Dendritic cell treated with granulocyte-macrophage colony-stimulating factor and Interleukin-4, amounts not matched to agents 40 ng/mL and 50 ng/mL, for 4 days (primary cell): ENCODE results near the gene PTGIR.
A peak's percentile ranks its signal among the peaks of the same experiment; 100 is the strongest.

Experiments
- H3K27ac Mint-ChIP-seq: one replicate; pipeline ENCODE4 v1.8.0; 2022; ENCODE audit warnings: mild to moderate bottlenecking, mixed read lengths
- H3K27me3 Mint-ChIP-seq: one replicate; pipeline ENCODE4 v1.8.0; 2022; ENCODE audit warnings: mild to moderate bottlenecking, mixed read lengths
- H3K36me3 Mint-ChIP-seq: one replicate; pipeline ENCODE4 v1.8.0; 2022; ENCODE audit warnings: low read depth, mixed read lengths
- H3K4me1 Mint-ChIP-seq: one replicate; pipeline ENCODE4 v1.8.0; 2022; ENCODE audit warnings: low read depth, mixed read lengths
- H3K4me3 Mint-ChIP-seq: one replicate; pipeline ENCODE4 v1.8.0; 2022; ENCODE audit warnings: mild to moderate bottlenecking, moderate library complexity, mixed read lengths
- H3K9me3 Mint-ChIP-seq: one replicate; pipeline ENCODE4 v1.8.0; 2022; ENCODE audit warnings: mixed read lengths
- intact Hi-C: fragments of 100-400 bp; cut with micrococcal nuclease; formaldehyde crosslinking; loops from one replicate; pipeline ENCODE4 v1.15.0; 2022

PTGIR gene

GRCh38 chr19:46605356-46605821, 19.5 kb downstream of the PTGIR start:
- intact Hi-C loops: no loop called here
- Mint-ChIP-seq H3K9me3 (no peaks in the 10 kb centered on the region), H3K4me1 (peaks cover 64% of the 10 kb centered on the region), H3K27me3 (peaks cover 25% of the 10 kb centered on the region), H3K27ac (no peak overlapping the region), H3K4me3 (no peak overlapping the region), H3K36me3 (peaks cover 84% of the 10 kb centered on the region)

GRCh38 chr19:46604781-46605355, 20.0 kb downstream of the PTGIR start:
- intact Hi-C loops: no loop called here
- peaks cover 64% of the 10 kb centered on the region for H3K4me1 Mint-ChIP-seq
- no peaks in the 10 kb centered on the region for H3K9me3 Mint-ChIP-seq
- H3K36me3 Mint-ChIP-seq: peaks cover 84% of the 10 kb centered on the region
- peaks cover 22% of the 10 kb centered on the region for H3K27me3 Mint-ChIP-seq
- no peak overlapping the region for H3K27ac Mint-ChIP-seq
- no peak overlapping the region for H3K4me3 Mint-ChIP-seq

GRCh38 chr19:46603752-46604231, 21.1 kb downstream of the PTGIR start:
- H3K4me3 Mint-ChIP-seq: no peak overlapping the region
- peaks cover 15% of the 10 kb centered on the region for H3K27me3 Mint-ChIP-seq
- H3K9me3 Mint-ChIP-seq: peaks cover 5% of the 10 kb centered on the region
- H3K27ac Mint-ChIP-seq: peak overlapping the region; percentile 100
- intact Hi-C loops: no loop called here
- peaks cover 76% of the 10 kb centered on the region for H3K36me3 Mint-ChIP-seq
- H3K4me1 Mint-ChIP-seq: peaks cover 56% of the 10 kb centered on the region

GRCh38 chr19:46603195-46603637, 21.7 kb downstream of the PTGIR start:
- intact Hi-C loops: no loop called here
- Mint-ChIP-seq H3K27me3 (peaks cover 15% of the 10 kb centered on the region), H3K36me3 (peaks cover 76% of the 10 kb centered on the region), H3K4me1 (peaks cover 56% of the 10 kb centered on the region), H3K4me3 (peak overlapping the region; percentile 98), H3K9me3 (peaks cover 11% of the 10 kb centered on the region), H3K27ac (peak overlapping the region; percentile 100)

- H3K4me3 Mint-ChIP-seq: peak overlapping the region; percentile 98
- H3K4me1 Mint-ChIP-seq: peaks cover 56% of the 10 kb centered on the region
- intact Hi-C loops: no loop called here
- H3K36me3 Mint-ChIP-seq: peaks cover 71% of the 10 kb centered on the region
- peak overlapping the region; percentile 100 for H3K27ac Mint-ChIP-seq
- H3K9me3 Mint-ChIP-seq: peaks cover 15% of the 10 kb centered on the region
- peaks cover 12% of the 10 kb centered on the region for H3K27me3 Mint-ChIP-seq
Measured at GRCh38 chr19:46602392-46603194, 22.3 kb downstream of the PTGIR start.

GRCh38 chr19:46601318-46602224, 23.3 kb downstream of the PTGIR start, which contains the start of gene CALM3:
TSS of gene CALM3 (plus strand) at chr19:46601330. CDS start at chr19:46601435, 105 bp downstream.
- peak within 1 kb of the TSS; percentile 98 for H3K4me3 Mint-ChIP-seq
- H3K27ac Mint-ChIP-seq: peak within 1 kb of the TSS; percentile 100
- peaks cover 61% of the 10 kb centered on the region for H3K36me3 Mint-ChIP-seq
- H3K27me3 Mint-ChIP-seq: peaks cover 10% of the 10 kb centered on the region
- intact Hi-C loops: no loop called here
- H3K9me3 Mint-ChIP-seq: peaks cover 15% of the 10 kb centered on the region
- peaks cover 56% of the 10 kb centered on the region for H3K4me1 Mint-ChIP-seq

- peaks cover 15% of the 10 kb centered on the region for H3K9me3 Mint-ChIP-seq
- H3K36me3 Mint-ChIP-seq: peaks cover 52% of the 10 kb centered on the region
- peak overlapping the region; percentile 100 for H3K27ac Mint-ChIP-seq
- H3K4me1 Mint-ChIP-seq: peaks cover 47% of the 10 kb centered on the region
- peak overlapping the region; percentile 98 for H3K4me3 Mint-ChIP-seq
- intact Hi-C loops: no loop called here
- peaks cover 7% of the 10 kb centered on the region for H3K27me3 Mint-ChIP-seq
Measured at GRCh38 chr19:46600384-46601317, 24.2 kb downstream of the PTGIR start.

GRCh38 chr19:46599716-46600373, 25.0 kb downstream of the PTGIR start:
- H3K27ac Mint-ChIP-seq: peak overlapping the region; percentile 100
- peaks cover 42% of the 10 kb centered on the region for H3K4me1 Mint-ChIP-seq
- peaks cover 7% of the 10 kb centered on the region for H3K27me3 Mint-ChIP-seq
- intact Hi-C loops: no loop called here
- peak overlapping the region; percentile 98 for H3K4me3 Mint-ChIP-seq
- peaks cover 44% of the 10 kb centered on the region for H3K36me3 Mint-ChIP-seq
- peaks cover 15% of the 10 kb centered on the region for H3K9me3 Mint-ChIP-seq

GRCh38 chr19:46598372-46598917, 26.4 kb downstream of the PTGIR start:
- Mint-ChIP-seq H3K27me3 (peaks cover 7% of the 10 kb centered on the region), H3K36me3 (peaks cover 37% of the 10 kb centered on the region), H3K27ac (no peak overlapping the region), H3K4me1 (peaks cover 31% of the 10 kb centered on the region), H3K9me3 (peaks cover 15% of the 10 kb centered on the region), H3K4me3 (no peak overlapping the region)
- intact Hi-C loops: no loop called here

- peaks cover 34% of the 10 kb centered on the region for H3K4me1 Mint-ChIP-seq
- H3K27ac Mint-ChIP-seq: no peak overlapping the region
- H3K9me3 Mint-ChIP-seq: peaks cover 15% of the 10 kb centered on the region
- H3K36me3 Mint-ChIP-seq: peaks cover 21% of the 10 kb centered on the region
- no peak overlapping the region for H3K4me3 Mint-ChIP-seq
- intact Hi-C loops: no loop called here
- peaks cover 8% of the 10 kb centered on the region for H3K27me3 Mint-ChIP-seq
Measured at GRCh38 chr19:46596008-46596407, 28.9 kb downstream of the PTGIR start.

- H3K27ac Mint-ChIP-seq: no peak overlapping the region
- intact Hi-C loops: no loop called here
- peaks cover 25% of the 10 kb centered on the region for H3K4me1 Mint-ChIP-seq
Measured at GRCh38 chr19:46591870-46592269, 33.0 kb downstream of the PTGIR start.

GRCh38 chr19:46591254-46591653, 33.6 kb downstream of the PTGIR start:
- peaks cover 2% of the 10 kb centered on the region for H3K27me3 Mint-ChIP-seq
- no peaks in the 10 kb centered on the region for H3K9me3 Mint-ChIP-seq
- intact Hi-C loops: no loop called here
- H3K4me1 Mint-ChIP-seq: peaks cover 25% of the 10 kb centered on the region
- no peak overlapping the region for H3K27ac Mint-ChIP-seq
- H3K36me3 Mint-ChIP-seq: no peaks in the 10 kb centered on the region
- H3K4me3 Mint-ChIP-seq: no peak overlapping the region

More at GRCh38 chr19:46591870-46592269, 33.0 kb downstream of the PTGIR start:
- no peak overlapping the region for H3K4me3 Mint-ChIP-seq
- no peaks in the 10 kb centered on the region for H3K36me3 Mint-ChIP-seq
- peaks cover 2% of the 10 kb centered on the region for H3K27me3 Mint-ChIP-seq
- no peaks in the 10 kb centered on the region for H3K9me3 Mint-ChIP-seq
